Activated B cell treated with CpG ODN at 0.5 μM for 24 hours (primary cell): ENCODE results near the gene ATP8B1. TPM values are rescaled to one million over a fixed set of nuclear protein-coding genes. Genes with fewer than 3 reads are reported as not detected.

Source experiments
- ATAC-seq: fragments of 200-7000 bp; cut with Tn5 transposase; one replicate; pipeline ENCODE4 v1.10.0; 2021; ENCODE audit warnings: low read depth, mild to moderate bottlenecking, moderate library complexity
- CTCF ChIA-PET: fragments of 350-600 bp; sonication (Branson Sonifier 250); formaldehyde crosslinking; loops from one replicate; lab custom pipeline; 2021; ENCODE audit warnings: antibody characterized with exemption; lab: Charles Lee
- POLR2A ChIA-PET: fragments of 350-600 bp; sonication (Branson Sonifier 250); formaldehyde crosslinking; loops from one replicate; lab custom pipeline; 2021; ENCODE audit warnings: antibody characterized with exemption; lab: Charles Lee
- DNase-seq: peaks from one replicate; pipeline ENCODE4 v3.0.0; 2022
- H3K27ac Mint-ChIP-seq: one replicate; pipeline ENCODE4 v1.8.0; 2020; ENCODE audit warnings: mixed read lengths
- H3K27me3 Mint-ChIP-seq: one replicate; pipeline ENCODE4 v1.8.0; 2021; ENCODE audit warnings: mixed read lengths
- H3K36me3 Mint-ChIP-seq: one replicate; pipeline ENCODE4 v1.8.0; 2021; ENCODE audit warnings: low read depth, mixed read lengths
- H3K4me1 Mint-ChIP-seq: one replicate; pipeline ENCODE4 v1.8.0; 2021; ENCODE audit warnings: mixed read lengths
- H3K4me3 Mint-ChIP-seq: one replicate; pipeline ENCODE4 v1.8.0; 2020; ENCODE audit warnings: mild to moderate bottlenecking, mixed read lengths
- H3K9me3 Mint-ChIP-seq: one replicate; pipeline ENCODE4 v1.8.0; 2020; ENCODE audit warnings: mixed read lengths
- CTCF ChIP-seq: fragments of 200-600 bp; IDR thresholded peaks from one replicate; pipeline ENCODE4 v1.8.0; 2022; ENCODE audit warnings: antibody characterized with exemption, mild to moderate bottlenecking
- intact Hi-C: fragments of 100-400 bp; cut with micrococcal nuclease; formaldehyde crosslinking; loops from one replicate; pipeline ENCODE4 v1.15.1; 2024
- total RNA-seq: library from RNA; stranded (reverse); gene quantifications from 2 replicates; pipeline ENCODE4 v1.2.3, GENCODE V29; 2022

ATP8B1 gene
- total RNA-seq, 1 donor from 2014 or later = 0.69 TPM

- DNase-seq = peak; percentile 42
- POLR2A ChIA-PET = interaction anchor here (0.6 to 1.9 kb wide), 16 partner anchors 8 to 1161 kb away, joined by 3 to 32 read pairs (median 4); partner anchors contain the start of genes ATP8B1 and NARS1
Observed at GRCh38 chr18:57837917-57838548, 34.9 kb upstream of the ATP8B1 start.

GRCh38 chr18:57836557-57836956 lies 33.4 kb upstream of the ATP8B1 start:
- H3K4me1 Mint-ChIP-seq = peaks cover 81% of the 10 kb centered on the region

More at GRCh38 chr18:57837917-57838548, 34.9 kb upstream of the ATP8B1 start:
- ATAC-seq = peak; percentile 92
- Mint-ChIP-seq H3K9me3 (no peaks in the 10 kb centered on the region), H3K4me1 (peaks cover 73% of the 10 kb centered on the region), H3K4me3 (peak overlapping the region; percentile 67), H3K27ac (peak overlapping the region; percentile 83), H3K36me3 (no peaks in the 10 kb centered on the region), H3K27me3 (no peaks in the 10 kb centered on the region)
- CTCF ChIA-PET = interaction anchor here (0.7 to 1.9 kb wide), 7 partner anchors 18 to 302 kb away, joined by 3 to 8 read pairs (median 3); no protein-coding TSS in a partner anchor
- TF ChIP-seq CTCF = no peak
- intact Hi-C loops = loop anchor here (1.0 to 10.0 kb wide), 8 partner anchors 43 to 817 kb away; partner anchors contain the start of genes NARS1 and NEDD4L

GRCh38 chr18:57835904-57836303 lies 32.8 kb upstream of the ATP8B1 start:
- Mint-ChIP-seq H3K36me3 (no peaks in the 10 kb centered on the region), H3K4me1 (peaks cover 78% of the 10 kb centered on the region), H3K27ac (peak overlapping the region; percentile 65), H3K27me3 (no peaks in the 10 kb centered on the region), H3K4me3 (no peak overlapping the region), H3K9me3 (peaks cover 10% of the 10 kb centered on the region)
- POLR2A ChIA-PET = interaction anchor here (0.6 to 1.6 kb wide), 2 partner anchors 12 to 205 kb away, joined by 4 to 6 read pairs; no protein-coding TSS in a partner anchor
- intact Hi-C loops = loop anchor here (5.0 to 10.0 kb wide), 2 partner anchors 206 to 819 kb away; partner anchors contain the start of gene NEDD4L
- CTCF ChIA-PET = no interaction called here
- no peak for TF ChIP-seq CTCF
- DNase-seq (no peak), ATAC-seq (no peak)

More at GRCh38 chr18:57836557-57836956, 33.4 kb upstream of the ATP8B1 start:
- H3K27me3 Mint-ChIP-seq = no peaks in the 10 kb centered on the region
- no peak overlapping the region for H3K4me3 Mint-ChIP-seq
- H3K27ac Mint-ChIP-seq = peak overlapping the region; percentile 46
- no peak for ATAC-seq
- intact Hi-C loops = loop anchor here (5.0 to 10.0 kb wide), 2 partner anchors 206 to 818 kb away; partner anchors contain the start of gene NEDD4L
- ChIA-PET CTCF (interaction anchor here (1.3 kb wide), 1 partner anchor 122 kb away, joined by 4 read pairs; no protein-coding TSS in a partner anchor), POLR2A (interaction anchor here (0.6 to 1.6 kb wide), 2 partner anchors 12 to 205 kb away, joined by 4 to 6 read pairs; no protein-coding TSS in a partner anchor)
- DNase-seq = no peak
- TF ChIP-seq CTCF = no peak
- peaks cover 8% of the 10 kb centered on the region for H3K9me3 Mint-ChIP-seq
- no peaks in the 10 kb centered on the region for H3K36me3 Mint-ChIP-seq

- DNase-seq (no peak), ATAC-seq (no peak)
- Mint-ChIP-seq H3K4me3 (no peak overlapping the region), H3K4me1 (peaks cover 71% of the 10 kb centered on the region), H3K27ac (peak overlapping the region; percentile 35), H3K27me3 (no peaks in the 10 kb centered on the region), H3K36me3 (no peaks in the 10 kb centered on the region), H3K9me3 (peaks cover 10% of the 10 kb centered on the region)
- POLR2A ChIA-PET = no interaction called here
- intact Hi-C loops = loop anchor here (5.0 to 10.0 kb wide), 2 partner anchors 208 to 820 kb away; partner anchors contain the start of gene NEDD4L
- TF ChIP-seq CTCF = no peak
- CTCF ChIA-PET = no interaction called here
Observed at GRCh38 chr18:57834616-57835015, 31.5 kb upstream of the ATP8B1 start.
